ENCODE measurements around the gene ATP5ME.

- TF ChIP-seq CTCF (IDR thresholded peaks at IDR 0.05), result no peak
- no peak for TF ChIP-seq POLR2A (IDR thresholded peaks at IDR 0.05)
Observed at GRCh38 chr4:687048-687970, 13.2 kb upstream of the ATP5ME start.
